Measurements from ENCODE around the gene IL17RE.

DNA sequence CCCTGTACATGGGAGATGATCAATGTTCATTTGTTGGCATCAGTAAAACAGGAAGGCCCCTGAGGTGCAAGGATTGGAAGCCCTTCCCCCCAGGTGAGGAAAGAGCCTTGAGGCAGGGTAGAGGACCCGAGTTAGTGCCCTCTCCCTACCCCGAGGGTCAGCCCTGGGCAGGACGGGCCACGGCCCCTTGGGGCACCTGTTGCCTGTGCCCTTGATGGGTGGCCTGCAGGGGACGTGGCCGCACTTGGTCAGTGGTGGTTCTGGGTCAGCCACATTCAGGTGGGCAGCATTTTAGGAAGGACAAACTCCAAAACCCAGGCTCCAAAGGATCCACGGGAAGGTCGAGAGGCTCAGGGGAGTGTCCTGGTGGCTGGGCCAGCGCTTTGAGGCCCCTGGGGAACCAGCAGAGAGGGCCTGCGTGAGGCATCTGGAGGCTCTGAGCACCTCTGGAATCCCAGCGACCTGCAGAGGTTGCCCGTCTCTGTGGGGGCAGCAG is 43.1 kb upstream of the IL17RE start:
- TF ChIP-seq, protein P1, sequence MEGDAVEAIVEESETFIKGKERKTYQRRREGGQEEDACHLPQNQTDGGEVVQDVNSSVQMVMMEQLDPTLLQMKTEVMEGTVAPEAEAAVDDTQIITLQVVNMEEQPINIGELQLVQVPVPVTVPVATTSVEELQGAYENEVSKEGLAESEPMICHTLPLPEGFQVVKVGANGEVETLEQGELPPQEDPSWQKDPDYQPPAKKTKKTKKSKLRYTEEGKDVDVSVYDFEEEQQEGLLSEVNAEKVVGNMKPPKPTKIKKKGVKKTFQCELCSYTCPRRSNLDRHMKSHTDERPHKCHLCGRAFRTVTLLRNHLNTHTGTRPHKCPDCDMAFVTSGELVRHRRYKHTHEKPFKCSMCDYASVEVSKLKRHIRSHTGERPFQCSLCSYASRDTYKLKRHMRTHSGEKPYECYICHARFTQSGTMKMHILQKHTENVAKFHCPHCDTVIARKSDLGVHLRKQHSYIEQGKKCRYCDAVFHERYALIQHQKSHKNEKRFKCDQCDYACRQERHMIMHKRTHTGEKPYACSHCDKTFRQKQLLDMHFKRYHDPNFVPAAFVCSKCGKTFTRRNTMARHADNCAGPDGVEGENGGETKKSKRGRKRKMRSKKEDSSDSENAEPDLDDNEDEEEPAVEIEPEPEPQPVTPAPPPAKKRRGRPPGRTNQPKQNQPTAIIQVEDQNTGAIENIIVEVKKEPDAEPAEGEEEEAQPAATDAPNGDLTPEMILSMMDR (IDR thresholded peaks at IDR 0.05; ENCODE audit: insufficient read depth, low read length): no peak
- TF ChIP-seq GABPA (IDR thresholded peaks at IDR 0.05; ENCODE audit: low read depth) (no peak), SPI1 (IDR thresholded peaks at IDR 0.05; ENCODE audit: borderline replicate concordance, low read depth) (no peak), POLR2AphosphoS5 (IDR thresholded peaks at IDR 0.05; ENCODE audit: low read depth) (no peak)
- TF ChIP-seq, protein P2, sequence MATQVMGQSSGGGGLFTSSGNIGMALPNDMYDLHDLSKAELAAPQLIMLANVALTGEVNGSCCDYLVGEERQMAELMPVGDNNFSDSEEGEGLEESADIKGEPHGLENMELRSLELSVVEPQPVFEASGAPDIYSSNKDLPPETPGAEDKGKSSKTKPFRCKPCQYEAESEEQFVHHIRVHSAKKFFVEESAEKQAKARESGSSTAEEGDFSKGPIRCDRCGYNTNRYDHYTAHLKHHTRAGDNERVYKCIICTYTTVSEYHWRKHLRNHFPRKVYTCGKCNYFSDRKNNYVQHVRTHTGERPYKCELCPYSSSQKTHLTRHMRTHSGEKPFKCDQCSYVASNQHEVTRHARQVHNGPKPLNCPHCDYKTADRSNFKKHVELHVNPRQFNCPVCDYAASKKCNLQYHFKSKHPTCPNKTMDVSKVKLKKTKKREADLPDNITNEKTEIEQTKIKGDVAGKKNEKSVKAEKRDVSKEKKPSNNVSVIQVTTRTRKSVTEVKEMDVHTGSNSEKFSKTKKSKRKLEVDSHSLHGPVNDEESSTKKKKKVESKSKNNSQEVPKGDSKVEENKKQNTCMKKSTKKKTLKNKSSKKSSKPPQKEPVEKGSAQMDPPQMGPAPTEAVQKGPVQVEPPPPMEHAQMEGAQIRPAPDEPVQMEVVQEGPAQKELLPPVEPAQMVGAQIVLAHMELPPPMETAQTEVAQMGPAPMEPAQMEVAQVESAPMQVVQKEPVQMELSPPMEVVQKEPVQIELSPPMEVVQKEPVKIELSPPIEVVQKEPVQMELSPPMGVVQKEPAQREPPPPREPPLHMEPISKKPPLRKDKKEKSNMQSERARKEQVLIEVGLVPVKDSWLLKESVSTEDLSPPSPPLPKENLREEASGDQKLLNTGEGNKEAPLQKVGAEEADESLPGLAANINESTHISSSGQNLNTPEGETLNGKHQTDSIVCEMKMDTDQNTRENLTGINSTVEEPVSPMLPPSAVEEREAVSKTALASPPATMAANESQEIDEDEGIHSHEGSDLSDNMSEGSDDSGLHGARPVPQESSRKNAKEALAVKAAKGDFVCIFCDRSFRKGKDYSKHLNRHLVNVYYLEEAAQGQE (IDR thresholded peaks at IDR 0.05; ENCODE audit: insufficient replicate concordance, low read depth): no peak

Data from HL-60 (cell line).